Breast epithelium (tissue), 3 donors: ENCODE measurements around the gene CDC16.

Source experiments
- POLR2A ChIP-seq: fragments of 450-650 bp; IDR thresholded peaks from one replicate; pipeline ENCODE4 v1.6.1; 2016; ENCODE audit warnings: antibody characterized with exemption, mild to moderate bottlenecking, moderate library complexity
- POLR2AphosphoS5 ChIP-seq, 3 donors: sonication (generic); formaldehyde crosslinking; IDR thresholded peaks; one replicate each; pipeline ENCODE4 v1.6.1; 2017; ENCODE audit warnings: antibody characterized with exemption in 3 of 3
- TF ChIP-seq, protein P1 (sequence below), 3 donors: fragments of 450-650 bp; IDR thresholded peaks; one replicate each; pipeline ENCODE4 v1.5.1; 2016 to 2017; ENCODE audit warnings: antibody characterized with exemption in 3 of 3, mild to moderate bottlenecking in 3 of 3, moderate library complexity in 3 of 3

DNA sequence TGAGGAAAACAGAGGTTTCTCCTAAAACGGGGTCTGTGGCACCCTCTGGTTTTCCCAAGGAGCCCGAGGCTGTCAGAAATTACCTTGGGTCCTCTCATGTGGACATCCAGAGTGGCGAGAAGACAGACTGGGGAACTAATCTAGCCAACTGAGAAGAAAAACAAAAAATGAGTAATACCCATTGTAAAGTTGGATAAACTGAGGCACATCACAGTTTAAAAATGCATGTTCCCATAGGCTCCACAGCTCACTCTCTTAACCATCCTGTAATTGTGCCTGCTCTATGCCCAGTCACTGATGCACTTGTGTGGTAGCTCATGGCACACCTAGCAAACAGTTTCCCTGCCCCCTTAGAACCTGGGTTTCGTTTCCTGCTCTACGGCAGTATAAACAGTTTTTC lies 31.5 kb downstream of the CDC16 start:
- TF ChIP-seq, protein P1, sequence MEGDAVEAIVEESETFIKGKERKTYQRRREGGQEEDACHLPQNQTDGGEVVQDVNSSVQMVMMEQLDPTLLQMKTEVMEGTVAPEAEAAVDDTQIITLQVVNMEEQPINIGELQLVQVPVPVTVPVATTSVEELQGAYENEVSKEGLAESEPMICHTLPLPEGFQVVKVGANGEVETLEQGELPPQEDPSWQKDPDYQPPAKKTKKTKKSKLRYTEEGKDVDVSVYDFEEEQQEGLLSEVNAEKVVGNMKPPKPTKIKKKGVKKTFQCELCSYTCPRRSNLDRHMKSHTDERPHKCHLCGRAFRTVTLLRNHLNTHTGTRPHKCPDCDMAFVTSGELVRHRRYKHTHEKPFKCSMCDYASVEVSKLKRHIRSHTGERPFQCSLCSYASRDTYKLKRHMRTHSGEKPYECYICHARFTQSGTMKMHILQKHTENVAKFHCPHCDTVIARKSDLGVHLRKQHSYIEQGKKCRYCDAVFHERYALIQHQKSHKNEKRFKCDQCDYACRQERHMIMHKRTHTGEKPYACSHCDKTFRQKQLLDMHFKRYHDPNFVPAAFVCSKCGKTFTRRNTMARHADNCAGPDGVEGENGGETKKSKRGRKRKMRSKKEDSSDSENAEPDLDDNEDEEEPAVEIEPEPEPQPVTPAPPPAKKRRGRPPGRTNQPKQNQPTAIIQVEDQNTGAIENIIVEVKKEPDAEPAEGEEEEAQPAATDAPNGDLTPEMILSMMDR (IDR thresholded peaks at IDR 0.05), result no peak
- TF ChIP-seq POLR2A (no peak), POLR2AphosphoS5 (IDR thresholded peaks at IDR 0.05) (no peak)
